HepG2 (cell line): ENCODE measurements around the gene SART1. TPM values are rescaled to one million over a fixed set of nuclear protein-coding genes. Genes with fewer than 3 reads are reported as not detected.
A peak's percentile ranks its signal among the peaks of the same experiment; 100 is the strongest.

Experiments
- ATM ChIP-seq: fragments of 450-650 bp; IDR thresholded peaks from 2 replicates; pipeline ENCODE4 v1.7.1; 2017; ENCODE audit warnings: mild to moderate bottlenecking, borderline replicate concordance
- CREM ChIP-seq, 2 experiments: sonication (generic) in 1 of 2; formaldehyde crosslinking in 1 of 2; IDR thresholded peaks; 2 replicates each; pipeline versions ENCODE4 v1.4.0 to v1.6.1; 2016 to 2020; ENCODE audit warnings: antibody characterized with exemption in 1 of 2, mild to moderate bottlenecking in 1 of 2, missing genetic modification reagents in 1 of 2
- FOXA3 ChIP-seq: IDR thresholded peaks from 2 replicates; pipeline ENCODE4 v1.6.1; 2016; ENCODE audit warnings: missing genetic modification reagents, missing compliant biosample characterization
- GATA4 ChIP-seq: sonication (generic); IDR thresholded peaks from 2 replicates; pipeline ENCODE4 v1.6.1; 2016; ENCODE audit warnings: antibody characterized with exemption, low read depth, borderline replicate concordance
- GATAD1 ChIP-seq: IDR thresholded peaks from 2 replicates; pipeline ENCODE4 v1.6.1; 2016; ENCODE audit warnings: missing genetic modification reagents, missing compliant biosample characterization
- GATAD2A ChIP-seq: IDR thresholded peaks from 2 replicates; pipeline ENCODE4 v1.6.1; 2016
- GPN1 ChIP-seq: sonication (generic); formaldehyde crosslinking; IDR thresholded peaks from 2 replicates; pipeline ENCODE4 v1.5.1; 2020; ENCODE audit warnings: missing genetic modification reagents, borderline replicate concordance
- HDAC1 ChIP-seq: sonication (generic); formaldehyde crosslinking; IDR thresholded peaks from 2 replicates; pipeline ENCODE4 v1.5.1; 2020; ENCODE audit warnings: mild to moderate bottlenecking, missing genetic modification reagents
- KDM3A ChIP-seq: IDR thresholded peaks from 2 replicates; pipeline ENCODE4 v1.6.1; 2018; ENCODE audit warnings: low read depth, missing compliant biosample characterization
- NFE2 ChIP-seq: sonication (generic); formaldehyde crosslinking; IDR thresholded peaks from 2 replicates; pipeline ENCODE4 v1.4.0; 2020; ENCODE audit warnings: missing genetic modification reagents
- POLR2AphosphoS2 ChIP-seq: IDR thresholded peaks from 2 replicates; pipeline ENCODE4 v1.6.1; 2011; ENCODE audit warnings: low read depth, low read length, improper control_type of control experiment
- SMAD1 ChIP-seq: sonication (generic); formaldehyde crosslinking; IDR thresholded peaks from 2 replicates; pipeline ENCODE4 v1.4.0; 2020; ENCODE audit warnings: missing genetic modification reagents, low read depth, mild to moderate bottlenecking, borderline replicate concordance
- SOX5 ChIP-seq: IDR thresholded peaks from 2 replicates; pipeline ENCODE4 v1.6.1; 2016; ENCODE audit warnings: borderline replicate concordance
- SP4 ChIP-seq: sonication (generic); formaldehyde crosslinking; IDR thresholded peaks from 2 replicates; pipeline ENCODE4 v1.8.1; 2023; ENCODE audit warnings: mild to moderate bottlenecking, missing genetic modification reagents
- XBP1 ChIP-seq: sonication (generic); formaldehyde crosslinking; IDR thresholded peaks from 2 replicates; pipeline ENCODE4 v1.5.0; 2020; ENCODE audit warnings: missing genetic modification reagents
- ZNF329 ChIP-seq: sonication (generic); formaldehyde crosslinking; IDR thresholded peaks from 2 replicates; pipeline ENCODE4 v1.9.0; 2021; ENCODE audit warnings: low read depth, mild to moderate bottlenecking, missing genetic modification reagents
- ZNF33B ChIP-seq: sonication (generic); formaldehyde crosslinking; IDR thresholded peaks from 2 replicates; pipeline ENCODE4 v1.5.1; 2020; ENCODE audit warnings: mild to moderate bottlenecking, missing genetic modification reagents
- ZNF564 ChIP-seq: sonication (generic); formaldehyde crosslinking; IDR thresholded peaks from 2 replicates; pipeline ENCODE4 v1.8.1; 2023; ENCODE audit warnings: mild to moderate bottlenecking, missing genetic modification reagents
- ZNF724P ChIP-seq: sonication (generic); formaldehyde crosslinking; IDR thresholded peaks from 2 replicates; pipeline ENCODE4 v1.8.0; 2022; ENCODE audit warnings: missing genetic modification reagents, borderline replicate concordance
- ZNF746 ChIP-seq: sonication (generic); formaldehyde crosslinking; IDR thresholded peaks from 2 replicates; pipeline ENCODE4 v1.8.0; 2022; ENCODE audit warnings: mild to moderate bottlenecking, missing genetic modification reagents
- ZNF766 ChIP-seq: sonication (generic); formaldehyde crosslinking; IDR thresholded peaks from 2 replicates; pipeline ENCODE4 v1.5.0; 2020; ENCODE audit warnings: missing genetic modification reagents, borderline replicate concordance
- ZNF782 ChIP-seq: sonication (generic); formaldehyde crosslinking; IDR thresholded peaks from 2 replicates; pipeline ENCODE4 v1.4.0; 2020; ENCODE audit warnings: missing genetic modification reagents, mild to moderate bottlenecking, borderline replicate concordance
- ZNF841 ChIP-seq: sonication (generic); formaldehyde crosslinking; IDR thresholded peaks from 2 replicates; pipeline ENCODE4 v1.8.1; 2023; ENCODE audit warnings: missing genetic modification reagents, borderline replicate concordance
- polyA plus RNA-seq, 8 experiments: library from polyadenylated mRNA; depleted of rRNA in 3 of 8; stranded (reverse) in 7 of 8; unstranded in 1 of 8; fragments of >200 nt; fragmentation: Illumina TruSeq in 4 of 8; extraction: Trizol in 4 of 8; gene quantifications; 2 replicates each; pipeline versions ENCODE4 v1.2.1 to v1.2.3, GENCODE V29; 2011 to 2016; ENCODE audit warnings: low read depth in 4 of 8, missing spikeins in 1 of 8, mixed read lengths in 1 of 8; ENCODE audit not compliant: insufficient read depth in 1 of 8
- total RNA-seq, 5 experiments: library from RNA; depleted of rRNA; stranded (reverse); fragments of >200 nt; fragmentation: Illumina TruSeq; extraction: Trizol; gene quantifications; 2 replicates each; pipeline ENCODE4 v1.2.3, GENCODE V29; 2016; ENCODE audit warnings: low read depth in 1 of 5
- TF ChIP-seq, protein P1 (sequence below): sonication (generic); formaldehyde crosslinking; IDR thresholded peaks from 2 replicates; pipeline ENCODE4 v1.4.0; 2020; ENCODE audit warnings: missing genetic modification reagents, borderline replicate concordance
- TF ChIP-seq, protein P2 (sequence below): IDR thresholded peaks from 2 replicates; pipeline ENCODE4 v1.6.1; 2016; ENCODE audit warnings: mild to moderate bottlenecking

SART1 gene
- total and polyA plus RNA-seq, 2 of the 13 experiments (the other 11 are each of a cell fraction or from before 2014, with no cell fraction given) = 11.3 to 22.5 TPM

DNA sequence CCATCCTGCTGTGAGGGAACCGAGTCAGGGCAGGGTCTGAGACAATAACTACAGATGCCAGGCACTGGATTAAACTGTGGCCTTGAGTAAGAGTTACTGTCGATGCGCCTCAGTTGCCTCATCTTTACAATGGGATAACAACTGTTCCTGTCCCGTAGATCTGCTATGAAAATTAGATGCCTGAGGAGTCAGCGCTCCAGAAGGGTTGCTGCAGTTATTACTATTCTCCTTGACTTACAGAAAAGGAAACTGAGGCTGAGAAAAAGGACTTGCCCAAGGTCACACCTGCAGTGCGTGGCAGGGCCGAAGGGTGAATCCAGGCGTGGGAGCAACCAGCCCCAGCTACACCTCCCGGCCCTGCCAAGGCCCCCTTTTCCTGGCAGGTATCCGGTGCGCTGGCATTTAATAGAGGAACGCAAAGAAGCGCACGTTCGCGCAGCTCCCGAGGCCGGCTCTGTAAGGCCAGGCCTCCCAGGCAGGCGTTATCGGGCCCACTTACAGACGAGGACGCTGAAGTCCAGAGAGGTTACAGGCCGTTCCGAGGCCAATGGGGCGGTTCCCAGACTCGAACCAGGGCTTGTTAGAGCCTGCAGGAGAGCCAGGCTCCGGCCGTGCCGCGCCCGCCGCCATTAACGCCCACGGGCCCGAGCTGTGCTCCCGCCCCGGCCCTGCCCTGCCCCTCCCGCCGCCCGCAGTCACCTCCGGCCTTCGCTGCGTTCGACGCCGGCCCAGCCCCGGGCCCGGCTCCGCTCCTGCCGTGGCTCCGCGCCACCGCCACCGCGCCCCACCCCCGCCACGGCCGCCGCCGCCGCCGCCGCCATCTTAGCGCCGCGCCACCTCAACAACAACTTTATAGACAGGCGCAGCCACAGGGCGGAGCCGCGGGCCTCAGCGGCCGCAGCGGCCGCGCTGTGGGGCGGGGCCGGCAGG lies 43.1 kb upstream of the SART1 start, which contains the start of gene C11orf68 (continued):
- TF ChIP-seq, protein P1, sequence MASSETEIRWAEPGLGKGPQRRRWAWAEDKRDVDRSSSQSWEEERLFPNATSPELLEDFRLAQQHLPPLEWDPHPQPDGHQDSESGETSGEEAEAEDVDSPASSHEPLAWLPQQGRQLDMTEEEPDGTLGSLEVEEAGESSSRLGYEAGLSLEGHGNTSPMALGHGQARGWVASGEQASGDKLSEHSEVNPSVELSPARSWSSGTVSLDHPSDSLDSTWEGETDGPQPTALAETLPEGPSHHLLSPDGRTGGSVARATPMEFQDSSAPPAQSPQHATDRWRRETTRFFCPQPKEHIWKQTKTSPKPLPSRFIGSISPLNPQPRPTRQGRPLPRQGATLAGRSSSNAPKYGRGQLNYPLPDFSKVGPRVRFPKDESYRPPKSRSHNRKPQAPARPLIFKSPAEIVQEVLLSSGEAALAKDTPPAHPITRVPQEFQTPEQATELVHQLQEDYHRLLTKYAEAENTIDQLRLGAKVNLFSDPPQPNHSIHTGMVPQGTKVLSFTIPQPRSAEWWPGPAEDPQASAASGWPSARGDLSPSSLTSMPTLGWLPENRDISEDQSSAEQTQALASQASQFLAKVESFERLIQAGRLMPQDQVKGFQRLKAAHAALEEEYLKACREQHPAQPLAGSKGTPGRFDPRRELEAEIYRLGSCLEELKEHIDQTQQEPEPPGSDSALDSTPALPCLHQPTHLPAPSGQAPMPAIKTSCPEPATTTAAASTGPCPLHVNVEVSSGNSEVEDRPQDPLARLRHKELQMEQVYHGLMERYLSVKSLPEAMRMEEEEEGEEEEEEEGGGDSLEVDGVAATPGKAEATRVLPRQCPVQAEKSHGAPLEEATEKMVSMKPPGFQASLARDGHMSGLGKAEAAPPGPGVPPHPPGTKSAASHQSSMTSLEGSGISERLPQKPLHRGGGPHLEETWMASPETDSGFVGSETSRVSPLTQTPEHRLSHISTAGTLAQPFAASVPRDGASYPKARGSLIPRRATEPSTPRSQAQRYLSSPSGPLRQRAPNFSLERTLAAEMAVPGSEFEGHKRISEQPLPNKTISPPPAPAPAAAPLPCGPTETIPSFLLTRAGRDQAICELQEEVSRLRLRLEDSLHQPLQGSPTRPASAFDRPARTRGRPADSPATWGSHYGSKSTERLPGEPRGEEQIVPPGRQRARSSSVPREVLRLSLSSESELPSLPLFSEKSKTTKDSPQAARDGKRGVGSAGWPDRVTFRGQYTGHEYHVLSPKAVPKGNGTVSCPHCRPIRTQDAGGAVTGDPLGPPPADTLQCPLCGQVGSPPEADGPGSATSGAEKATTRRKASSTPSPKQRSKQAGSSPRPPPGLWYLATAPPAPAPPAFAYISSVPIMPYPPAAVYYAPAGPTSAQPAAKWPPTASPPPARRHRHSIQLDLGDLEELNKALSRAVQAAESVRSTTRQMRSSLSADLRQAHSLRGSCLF (CRISPR knock-in tag) = no peak
- TF ChIP-seq KDM3A (CRISPR knock-in tag) (0 out of 2 replicates have a peak, but pooled peaks have one; percentile 15), ZNF766 (CRISPR knock-in tag) (no peak), GATAD1 (CRISPR knock-in tag) (no peak), HDAC1 (peak; percentile 64; the same call in 1 of the 2 replicates), GATAD2A (no peak), ZNF724P (no peak), ZNF782 (CRISPR knock-in tag) (no peak), ZNF841 (CRISPR knock-in tag) (no peak), XBP1 (CRISPR knock-in tag) (no peak), GATA4 (no peak), ZNF746 (no peak), POLR2AphosphoS2 (no peak), ATM (no peak), FOXA3 (CRISPR knock-in tag) (no peak), SMAD1 (no peak), GPN1 (CRISPR knock-in tag) (no peak), CREM (IDR thresholded peaks at IDR 0.05) (no peak), CREM (CRISPR knock-in tag; IDR thresholded peaks at IDR 0.05) (no peak), SOX5 (no peak), NFE2 (no peak), ZNF329 (no peak; the same call in 1 of the 2 replicates), ZNF564 (CRISPR knock-in tag) (no peak), ZNF33B (CRISPR knock-in tag) (no peak), SP4 (CRISPR knock-in tag) (no peak)
- TF ChIP-seq, protein P2, sequence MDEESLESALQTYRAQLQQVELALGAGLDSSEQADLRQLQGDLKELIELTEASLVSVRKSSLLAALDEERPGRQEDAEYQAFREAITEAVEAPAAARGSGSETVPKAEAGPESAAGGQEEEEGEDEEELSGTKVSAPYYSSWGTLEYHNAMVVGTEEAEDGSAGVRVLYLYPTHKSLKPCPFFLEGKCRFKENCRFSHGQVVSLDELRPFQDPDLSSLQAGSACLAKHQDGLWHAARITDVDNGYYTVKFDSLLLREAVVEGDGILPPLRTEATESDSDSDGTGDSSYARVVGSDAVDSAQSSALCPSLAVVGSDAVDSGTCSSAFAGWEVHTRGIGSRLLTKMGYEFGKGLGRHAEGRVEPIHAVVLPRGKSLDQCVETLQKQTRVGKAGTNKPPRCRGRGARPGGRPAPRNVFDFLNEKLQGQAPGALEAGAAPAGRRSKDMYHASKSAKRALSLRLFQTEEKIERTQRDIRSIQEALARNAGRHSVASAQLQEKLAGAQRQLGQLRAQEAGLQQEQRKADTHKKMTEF (CRISPR knock-in tag) = peak; percentile 8; the same call in 1 of the 2 replicates
